HG03097 (cell line): ENCODE data around the gene PTH2.
"Not testable (repeated sequence)": the region's sequence is repeated elsewhere in the genome, so short reads cannot be mapped to it uniquely, and the experiment has no call there.

Experiments
- ATAC-seq: cut with Tn5 transposase; IDR thresholded peaks from one replicate; pipeline ENCODE4 v1.9.1; 2021; ENCODE audit not compliant: unreplicated experiment, low FRiP score

The PTH2 gene

DNA sequence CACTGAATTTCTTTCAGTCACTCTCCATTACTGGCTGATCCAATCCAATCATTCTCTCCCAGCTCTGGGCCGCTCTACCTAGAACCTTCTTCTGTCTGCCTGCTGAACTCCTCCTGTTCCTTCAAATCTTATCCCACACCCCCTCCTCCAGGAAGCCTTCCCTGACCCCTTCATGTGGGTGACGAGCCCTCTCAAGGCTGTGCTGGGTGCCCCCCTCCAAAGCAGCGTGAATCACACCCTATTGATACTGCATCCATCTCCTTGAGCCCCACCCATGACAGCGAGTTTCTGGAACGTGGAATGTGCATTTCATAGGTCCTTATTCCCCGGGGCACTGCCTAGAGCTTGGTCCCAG, 25.2 kb upstream of the PTH2 start:
- no peak for ATAC-seq

DNA sequence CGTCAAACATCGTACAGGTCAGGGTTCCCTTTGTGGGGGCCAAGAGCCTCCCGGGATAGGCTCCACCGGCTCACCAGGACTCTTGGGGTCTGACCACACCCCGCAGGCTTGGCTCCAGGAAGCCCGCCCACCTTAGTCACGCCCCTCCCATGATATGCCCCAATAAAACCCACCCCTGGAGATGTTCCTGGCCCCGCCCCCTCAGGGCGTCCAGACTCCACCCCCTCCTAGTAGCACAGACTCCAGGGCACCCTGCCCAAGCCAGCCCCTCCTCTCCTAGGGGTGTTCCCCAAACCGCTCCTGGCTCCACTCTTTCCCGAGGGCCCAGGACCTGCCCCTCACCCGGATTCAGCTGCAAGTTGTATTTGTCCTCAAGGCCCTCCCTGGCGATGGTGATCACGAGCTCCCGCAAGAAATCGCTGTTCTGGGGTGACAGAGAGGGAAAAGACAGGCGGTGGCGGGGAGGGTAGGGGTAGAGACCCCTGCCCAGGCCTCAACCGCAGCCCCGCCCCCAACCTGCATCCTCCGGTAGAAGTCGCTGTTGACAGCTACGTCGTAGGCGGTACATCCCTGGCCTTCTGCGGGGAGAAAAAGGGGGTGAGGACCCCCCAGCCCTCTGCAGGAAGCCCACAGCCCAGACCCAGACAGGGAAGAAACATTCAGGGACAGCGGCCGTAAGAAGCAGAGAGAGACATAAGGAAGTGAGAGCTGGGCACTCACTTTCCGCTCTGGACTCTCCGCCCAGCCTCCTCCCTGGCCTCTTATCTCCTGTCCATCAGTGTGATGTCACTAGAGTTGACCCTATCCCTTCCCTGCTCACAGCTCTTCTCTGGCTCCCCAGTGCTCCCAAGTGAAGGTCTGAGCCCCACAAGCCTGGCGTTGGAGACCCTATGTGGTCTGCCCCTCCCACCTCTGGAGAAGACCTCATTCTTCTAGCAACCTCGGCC, 24.5 kb upstream of the PTH2 start:
- no peak for ATAC-seq

DNA sequence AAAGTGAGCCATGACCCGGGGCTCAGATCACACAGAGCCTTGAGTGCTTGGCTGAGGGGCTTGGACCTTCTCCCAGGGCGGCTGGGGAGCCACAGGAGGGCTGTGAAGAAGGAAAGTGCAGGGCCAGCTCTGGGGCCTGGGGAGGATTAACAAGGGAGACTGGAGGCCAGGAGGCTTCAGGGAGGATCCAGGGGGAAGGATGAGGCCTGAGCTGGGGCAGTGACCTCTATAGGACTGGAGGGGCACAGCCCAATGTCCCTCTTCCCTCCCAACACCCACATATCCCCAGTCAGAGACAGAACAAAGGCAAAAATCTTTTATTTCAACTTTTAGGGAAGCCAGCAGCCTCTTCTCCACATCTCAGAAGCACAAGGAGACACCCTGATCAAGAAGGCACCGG, 22.8 kb upstream of the PTH2 start:
- no peak for ATAC-seq

DNA sequence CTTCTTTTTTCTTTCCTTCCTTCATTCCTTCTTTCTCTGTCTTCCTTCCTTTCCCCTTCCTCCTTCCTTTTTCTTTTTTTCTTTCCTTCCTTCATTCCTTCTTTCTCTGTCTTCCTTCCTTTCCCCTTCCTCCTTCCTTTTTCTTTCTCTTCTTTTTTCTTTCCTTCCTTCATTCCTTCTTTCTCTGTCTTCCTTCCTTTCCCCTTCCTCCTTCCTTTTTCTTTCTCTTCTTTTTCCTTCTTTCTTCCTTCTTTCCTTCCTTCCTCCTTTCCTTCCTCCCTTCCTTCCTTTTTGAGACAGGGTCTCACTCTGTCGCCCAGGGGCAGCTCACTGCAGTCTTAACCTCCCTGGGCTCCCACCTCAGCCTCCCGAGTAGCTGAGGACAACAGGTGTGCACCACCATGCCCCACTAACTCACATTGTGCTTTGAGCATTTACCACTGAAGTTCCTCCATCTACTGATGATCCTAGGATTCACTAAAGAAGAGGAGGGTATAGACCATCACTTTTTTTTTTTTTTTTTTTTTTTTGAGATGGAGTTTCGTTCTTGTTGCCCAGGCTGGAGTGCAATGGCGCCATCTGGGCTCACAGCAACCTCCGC, 21.0 kb upstream of the PTH2 start:
- ATAC-seq = not testable (repeated sequence)

DNA sequence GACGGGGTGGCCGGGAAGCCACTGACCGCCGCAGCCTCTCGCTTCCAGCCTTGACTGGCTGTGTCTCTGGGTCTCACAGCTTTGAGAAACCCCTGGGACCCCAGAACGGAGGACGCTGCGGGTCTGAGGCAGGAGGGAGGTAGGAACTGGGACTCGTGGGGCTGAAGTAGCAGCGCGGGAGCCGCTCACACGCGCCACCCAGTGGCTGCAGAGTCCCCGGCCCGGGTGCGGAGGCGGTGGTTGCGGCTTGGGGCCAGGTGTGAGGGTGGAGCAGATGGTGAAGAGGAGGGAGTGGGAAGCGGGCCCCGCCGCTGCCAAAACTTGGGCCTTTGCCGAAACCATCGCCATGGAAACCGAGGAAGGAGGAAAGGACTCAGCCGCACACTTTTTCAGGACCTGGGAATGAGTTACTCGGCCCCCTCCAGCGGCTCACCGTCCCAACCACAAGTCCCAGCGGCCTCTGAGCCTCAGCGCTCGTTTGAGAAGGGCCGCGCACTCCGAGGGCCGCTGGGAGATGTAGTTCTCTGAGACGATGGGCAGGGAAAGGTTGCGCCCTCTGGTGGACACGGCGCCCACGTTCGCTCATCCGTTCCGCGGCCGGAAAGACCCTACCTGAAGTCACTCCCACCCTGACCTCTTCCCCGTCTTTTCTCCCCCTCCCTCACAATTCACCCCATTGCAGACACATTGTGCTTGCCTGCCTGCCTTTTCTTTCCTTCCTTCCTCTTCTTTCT, 20.3 kb upstream of the PTH2 start:
- peak; percentile 73 for ATAC-seq

DNA sequence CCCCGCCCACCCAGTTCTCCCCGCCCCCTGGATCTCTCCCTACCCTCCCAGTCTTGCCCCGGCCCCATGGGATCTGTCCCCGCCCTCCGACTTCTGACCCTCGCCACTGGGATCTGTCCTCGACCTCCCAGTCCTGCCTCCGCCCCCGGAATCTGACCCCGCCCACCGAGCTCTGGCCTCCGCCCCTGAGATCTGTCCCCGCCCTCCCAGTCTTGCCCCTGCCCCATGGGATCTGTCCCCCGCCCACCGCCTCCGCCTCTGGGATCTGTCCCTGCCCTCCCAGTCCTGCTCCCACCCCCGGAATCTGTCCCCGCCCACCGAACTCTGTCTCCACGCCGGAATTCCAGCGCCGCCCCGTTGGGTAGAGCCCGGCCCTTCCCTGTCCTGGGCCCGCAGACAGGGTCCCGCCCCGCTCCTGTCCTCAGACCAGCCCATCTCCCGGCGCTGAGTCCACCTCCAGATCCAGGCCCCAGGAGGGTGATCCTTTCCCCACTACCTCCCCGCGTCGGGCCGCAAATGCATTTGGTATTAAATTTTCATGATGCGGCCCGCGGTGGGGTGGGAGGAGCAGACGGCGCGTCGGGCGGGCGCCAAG, 19.6 kb upstream of the PTH2 start:
- no peak for ATAC-seq

DNA sequence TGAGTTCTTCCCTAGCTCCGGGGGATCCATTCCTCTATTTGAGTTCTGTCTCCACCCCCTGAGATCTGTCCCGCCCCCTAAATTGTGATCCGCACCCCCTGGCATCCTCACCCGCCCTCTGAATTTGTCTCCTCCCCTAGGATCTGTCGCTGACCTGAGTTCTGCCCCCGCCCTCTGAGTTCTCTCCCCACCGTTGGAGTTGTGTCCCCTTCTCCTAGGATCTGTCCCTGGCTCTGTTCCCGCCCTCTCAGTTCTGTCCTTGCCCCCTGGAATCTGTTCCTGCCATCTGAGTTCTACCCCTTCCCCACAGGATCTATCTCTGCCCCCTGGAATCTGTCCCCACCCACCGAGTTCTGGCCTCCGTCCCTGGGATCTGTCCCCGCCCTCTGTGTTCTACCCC, 19.1 kb upstream of the PTH2 start:
- no peak for ATAC-seq

DNA sequence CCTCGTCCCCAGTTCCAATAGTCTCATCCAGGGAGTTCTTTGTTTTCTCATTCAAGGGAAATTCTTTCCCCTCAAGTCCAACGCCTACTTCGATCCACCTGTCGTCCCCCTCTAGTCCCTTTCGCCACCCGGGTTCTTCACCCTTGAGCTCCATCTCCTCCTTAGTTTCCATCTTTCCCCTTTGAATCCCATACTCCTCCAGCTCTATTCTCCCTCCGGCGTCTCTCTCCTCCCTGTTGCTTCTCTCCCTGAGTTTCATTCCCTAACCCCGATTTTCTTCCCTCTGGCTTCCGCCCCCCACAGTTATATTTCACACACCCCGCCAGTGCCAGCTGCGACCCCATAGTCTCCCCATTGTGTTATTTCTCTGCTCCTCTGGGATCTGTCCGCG, 18.7 kb upstream of the PTH2 start:
- ATAC-seq = no peak

DNA sequence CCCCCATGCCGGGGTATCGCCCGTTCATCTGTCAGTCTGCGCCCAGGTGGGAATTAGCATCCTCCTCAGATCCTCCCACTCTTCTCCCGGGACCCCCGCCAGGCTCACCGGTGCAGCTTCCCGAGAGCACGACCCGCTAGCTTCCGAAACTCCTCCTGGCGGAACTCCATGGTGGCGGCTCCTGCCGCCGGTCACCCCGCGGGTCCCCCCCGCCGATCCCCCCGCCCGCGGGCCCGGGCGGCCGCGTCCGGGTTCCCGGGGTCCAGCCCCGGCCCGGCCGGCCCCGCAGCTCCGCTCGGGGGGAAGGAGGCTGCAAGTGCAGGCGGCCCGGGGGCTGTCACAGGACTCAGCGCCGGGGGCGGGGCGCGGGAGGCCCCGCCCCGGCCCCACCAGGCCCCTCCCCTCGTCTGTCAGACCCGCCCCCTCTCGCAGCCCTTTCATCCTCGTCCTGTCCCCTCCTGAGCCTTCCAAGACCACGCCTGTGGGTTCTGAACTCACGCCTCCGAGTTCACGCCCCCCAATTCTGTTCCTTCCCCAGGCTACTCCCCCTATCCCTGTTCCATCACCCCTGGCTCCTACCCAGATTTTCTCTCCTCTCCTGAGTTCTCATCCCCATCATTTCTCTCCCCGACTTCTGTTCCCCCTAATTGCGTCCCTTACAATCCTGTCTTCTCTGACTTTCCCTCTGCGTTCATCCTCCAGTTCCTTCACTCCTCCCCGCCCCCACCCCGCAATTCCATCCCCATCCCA, 18.1 kb upstream of the PTH2 start, which contains the start of gene SLC17A7:
SLC17A7 (minus strand) TSS at position 318 of the 750 bp plus-strand sequence; CDS start at position 170, 148 bp downstream.
- ATAC-seq = no peak

DNA sequence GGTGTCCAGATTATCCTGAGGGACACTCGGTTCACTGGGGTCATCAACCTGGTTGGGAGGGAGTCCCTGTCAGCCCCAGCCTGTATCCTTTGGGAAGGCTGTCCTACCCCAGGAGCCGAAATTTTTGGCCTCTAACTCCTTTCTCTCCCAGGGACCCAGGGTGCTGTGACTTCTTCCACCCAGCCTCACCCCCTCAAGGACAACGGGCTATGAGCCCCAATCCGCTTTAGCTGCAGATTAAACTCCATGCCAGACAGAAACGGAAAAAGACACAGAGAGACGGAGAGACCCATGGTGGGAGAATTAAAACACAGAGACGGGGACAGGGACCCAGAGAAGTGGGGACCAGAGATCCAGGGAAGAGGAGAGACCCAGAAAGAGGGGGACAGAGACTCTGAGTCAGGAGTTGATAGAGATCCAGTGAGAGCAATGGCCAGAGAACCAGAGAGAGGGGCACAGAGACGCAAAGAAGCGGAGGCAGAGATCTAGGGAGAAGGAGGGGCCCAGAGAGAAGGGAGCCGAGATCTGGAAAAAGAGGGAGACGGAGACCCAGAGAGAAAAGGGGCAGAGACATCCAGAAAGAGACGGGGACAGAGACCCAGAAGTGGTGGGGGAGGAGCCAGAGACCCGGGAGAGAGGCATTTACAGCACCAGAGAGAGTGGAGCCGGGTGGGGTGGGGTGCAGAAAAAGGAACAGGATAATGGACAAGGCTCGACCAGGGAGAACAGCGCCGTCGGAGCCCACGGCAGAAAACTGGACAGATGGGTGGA, 17.4 kb upstream of the PTH2 start:
- no peak for ATAC-seq

DNA sequence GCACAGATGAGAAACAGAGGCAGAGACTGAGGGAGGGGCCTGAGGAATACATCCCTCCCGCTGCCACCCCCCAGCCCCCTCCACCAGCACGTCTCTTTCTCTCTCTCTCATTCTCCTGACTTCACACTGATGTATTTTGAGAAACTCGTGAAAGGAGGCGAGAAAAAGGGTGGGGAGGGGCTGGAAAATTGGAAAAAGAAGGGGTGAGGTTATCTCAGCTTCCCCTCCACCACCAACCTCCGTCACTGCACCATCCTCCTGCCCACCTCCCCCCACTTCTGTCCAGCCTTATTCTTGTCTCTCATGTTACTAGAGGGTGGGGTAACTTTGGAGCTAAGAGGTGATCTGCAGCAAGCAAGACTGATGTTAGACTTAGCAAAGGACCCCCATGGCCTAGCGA, 16.6 kb upstream of the PTH2 start:
- no peak for ATAC-seq

DNA sequence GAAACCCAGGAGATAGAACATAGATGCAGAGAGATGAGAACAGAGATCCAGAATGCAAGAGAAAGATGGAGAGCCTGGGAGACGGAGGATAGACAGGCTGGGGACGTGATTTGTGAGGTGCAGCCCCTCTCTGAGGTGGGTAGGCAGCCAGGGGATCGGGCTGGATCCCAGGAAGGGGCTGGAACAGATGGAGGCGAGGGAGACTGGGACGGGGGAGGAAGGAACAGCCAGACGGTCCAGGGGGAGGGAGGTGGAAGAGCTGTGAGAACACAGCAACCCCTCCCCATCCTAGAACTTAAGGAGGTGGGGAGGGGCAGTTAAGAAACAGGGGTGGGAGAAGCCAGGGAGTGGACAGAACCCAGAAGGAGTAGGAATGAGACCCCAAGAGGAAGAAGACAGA, 15.0 kb upstream of the PTH2 start:
- no peak for ATAC-seq

DNA sequence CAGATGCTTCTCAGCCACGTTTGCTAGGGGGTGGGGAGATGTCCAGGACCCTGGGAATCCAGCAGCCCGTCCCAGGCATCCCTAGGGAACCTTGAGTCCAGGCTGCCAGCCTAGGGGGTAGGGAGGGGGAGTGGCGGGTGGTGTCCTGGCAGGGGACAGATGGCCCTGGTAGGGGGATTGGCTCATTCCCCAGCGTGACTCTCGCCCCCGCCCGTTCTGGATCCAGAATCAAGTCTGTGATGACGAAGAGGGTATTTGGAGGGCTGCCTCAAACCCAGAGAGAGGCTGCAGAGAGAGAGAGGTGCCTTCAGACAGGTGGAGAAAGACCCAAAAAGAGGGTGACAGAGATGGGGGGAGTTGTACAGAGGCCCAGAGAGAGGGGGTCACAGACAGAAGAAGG, 14.0 kb upstream of the PTH2 start:
- ATAC-seq = no peak

DNA sequence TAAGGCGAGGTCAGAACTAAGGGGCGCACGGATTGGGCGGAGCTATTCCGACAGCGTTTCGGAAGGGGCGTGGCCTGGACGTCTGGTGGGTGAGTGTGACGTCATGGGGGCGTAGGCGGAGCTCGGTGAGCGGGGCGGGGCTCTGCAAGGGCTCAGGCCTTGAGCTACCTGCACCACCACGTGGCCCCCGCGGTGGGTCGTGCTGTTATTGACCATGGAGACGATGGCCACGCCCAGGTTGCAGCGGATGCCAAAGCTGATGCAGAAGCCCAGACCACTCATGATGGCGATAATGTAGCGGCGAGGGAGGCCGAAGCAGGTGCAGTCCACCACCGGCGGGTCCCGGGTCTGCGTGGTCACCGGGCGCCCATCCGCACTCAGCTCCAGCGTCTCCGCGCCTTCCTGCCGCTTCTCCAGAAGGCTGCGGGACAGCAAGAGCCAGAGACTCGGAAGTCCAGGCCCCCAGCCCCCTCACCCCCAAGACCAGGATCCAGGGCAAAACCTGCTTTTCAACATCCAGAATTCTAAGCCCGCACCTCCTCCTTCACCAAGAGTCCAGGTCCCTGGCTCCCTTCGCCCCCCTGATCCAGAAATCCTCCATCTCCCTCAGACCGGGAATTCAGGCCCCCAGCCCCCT, 13.3 kb upstream of the PTH2 start:
- ATAC-seq = no peak

DNA sequence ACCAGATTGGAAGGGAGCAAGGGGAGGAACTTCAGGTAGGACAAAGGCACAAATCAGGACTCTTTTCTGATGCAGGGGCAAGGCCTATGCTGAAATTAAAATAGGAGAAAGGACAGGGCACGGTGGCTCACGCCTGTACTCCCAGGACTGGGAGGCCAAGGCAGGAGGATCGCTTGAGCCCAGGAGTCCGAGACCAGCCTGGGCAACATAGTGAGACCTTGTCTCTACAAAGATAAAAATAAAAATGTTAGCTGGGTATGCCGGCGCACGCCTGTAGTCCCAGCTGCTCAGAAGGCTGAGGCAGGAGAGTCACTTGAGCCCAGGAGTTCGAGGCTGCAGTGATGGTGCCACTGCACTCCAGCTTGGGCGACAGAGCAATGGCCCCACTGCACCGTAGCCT, 12.4 kb upstream of the PTH2 start:
- no peak for ATAC-seq

DNA sequence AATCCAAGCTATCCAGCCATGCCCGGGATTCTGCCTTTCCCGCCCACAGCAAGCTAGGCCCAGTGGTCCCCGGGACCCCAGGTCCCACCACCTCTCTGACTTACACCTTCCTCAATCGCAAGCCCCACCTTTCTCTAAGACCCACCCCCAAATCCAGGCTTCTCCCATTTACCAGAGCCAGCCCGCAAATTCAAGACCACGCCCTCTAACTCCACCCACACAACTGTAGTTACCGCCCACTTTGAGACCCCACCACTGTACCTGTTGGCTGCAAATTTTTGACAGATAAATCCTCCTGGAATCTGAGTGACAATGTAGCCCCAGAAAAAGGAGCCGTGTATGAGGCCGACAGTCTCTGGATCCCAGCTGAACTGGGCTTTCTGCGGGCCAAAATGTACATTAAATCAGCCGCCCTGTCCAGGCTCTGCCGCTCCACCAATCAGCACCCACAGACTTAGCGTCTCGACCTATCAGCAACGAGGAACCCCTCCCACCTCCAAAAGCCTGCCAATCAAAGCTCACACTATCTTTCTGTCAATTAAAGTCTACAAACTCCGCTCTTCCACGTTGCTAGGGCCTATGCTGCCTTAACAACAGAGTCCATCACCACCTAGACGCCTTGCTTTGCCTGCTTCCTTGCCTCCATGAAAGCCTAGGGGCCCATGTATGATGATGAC, 11.8 kb upstream of the PTH2 start:
- no peak for ATAC-seq

DNA sequence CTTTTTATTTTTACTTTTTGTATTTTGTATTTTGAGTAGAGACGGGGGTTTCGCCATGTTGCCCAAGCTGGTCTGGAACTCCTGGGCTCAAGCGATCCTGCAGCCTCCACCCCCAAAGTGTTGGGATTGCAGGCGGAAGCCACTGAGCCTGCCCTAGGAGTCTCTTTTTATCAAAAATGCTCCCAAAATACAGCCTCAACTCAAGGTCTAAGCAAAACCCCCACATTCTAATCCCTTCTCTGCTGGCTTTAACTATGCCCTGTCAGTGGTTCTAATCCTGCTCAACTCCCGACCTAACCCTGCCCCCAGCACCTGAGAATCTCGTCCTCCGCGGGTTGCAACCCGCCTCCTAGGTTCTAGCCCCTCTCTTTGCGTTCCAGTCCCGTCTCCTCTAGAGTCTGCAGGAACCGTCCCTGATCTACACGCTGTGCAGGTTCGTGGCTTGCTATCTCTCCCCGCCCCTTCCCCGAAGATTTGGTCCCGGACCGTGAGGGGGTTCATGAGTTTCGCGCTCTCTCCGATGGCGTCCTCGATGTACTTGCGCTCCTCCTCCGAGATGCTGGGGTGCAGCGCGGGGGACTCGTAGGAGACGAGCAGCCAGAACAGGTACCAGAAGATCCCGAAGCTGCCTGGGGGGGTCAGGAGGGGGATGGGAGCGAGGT, 10.1 kb upstream of the PTH2 start:
- ATAC-seq = no peak
